GM12801 (cell line): ENCODE measurements around the gene ARL5A.

Experiments
- CTCF ChIP-seq: IDR thresholded peaks from one replicate; pipeline ENCODE4 v1.5.1; 2011; ENCODE audit warnings: control low read depth; ENCODE audit not compliant: insufficient read length; ENCODE audit errors: extremely low read depth

The ARL5A gene

GRCh38 chr2:151828143-151828889 is at the start of gene ARL5A:
TSS of gene ARL5A (minus strand) at chr2:151828421. CDS start at chr2:151828176, 245 bp downstream.
- TF ChIP-seq CTCF = no peak

GRCh38 chr2:151872463-151872862 is 44.2 kb upstream of the ARL5A start:
- no peak for TF ChIP-seq CTCF

GRCh38 chr2:151869291-151869690 is 41.1 kb upstream of the ARL5A start:
- TF ChIP-seq CTCF = no peak

- TF ChIP-seq CTCF = no peak
Observed at GRCh38 chr2:151862700-151863099, 34.5 kb upstream of the ARL5A start.

GRCh38 chr2:151861174-151861573 is 33.0 kb upstream of the ARL5A start:
- TF ChIP-seq CTCF = no peak

GRCh38 chr2:151860613-151861146 is 32.5 kb upstream of the ARL5A start:
- TF ChIP-seq CTCF = no peak

GRCh38 chr2:151860210-151860609 is 32.0 kb upstream of the ARL5A start:
- no peak for TF ChIP-seq CTCF
